HG02943 (cell line): Measurements from ENCODE around the gene PRLR.

Experiments
- ATAC-seq: cut with Tn5 transposase; IDR thresholded peaks from one replicate; pipeline ENCODE4 v1.9.1; 2021; ENCODE audit warnings: mild to moderate bottlenecking, low read depth, moderate library complexity; ENCODE audit not compliant: unreplicated experiment

Gene PRLR

GRCh38 chr5:35237580-35238376 is 7.5 kb upstream of the PRLR start:
- peak; percentile 90 for ATAC-seq

GRCh38 chr5:35236770-35237169 is 6.5 kb upstream of the PRLR start:
- ATAC-seq = no peak

GRCh38 chr5:35233601-35234000 is 3.3 kb upstream of the PRLR start:
- no peak for ATAC-seq

GRCh38 chr5:35233121-35233520 is 2.8 kb upstream of the PRLR start:
- ATAC-seq = no peak

- ATAC-seq = no peak
Observed at GRCh38 chr5:35232124-35232523, 1.8 kb upstream of the PRLR start.

- peak; percentile 60 for ATAC-seq
Observed at GRCh38 chr5:35229076-35230037, 930 bp downstream of the PRLR start.

GRCh38 chr5:35228310-35228709 is 2.0 kb downstream of the PRLR start:
- ATAC-seq = no peak

- ATAC-seq = no peak
Observed at GRCh38 chr5:35227720-35228119, 2.6 kb downstream of the PRLR start.

- ATAC-seq = no peak
Observed at GRCh38 chr5:35223787-35224395, 6.4 kb downstream of the PRLR start.

GRCh38 chr5:35220967-35221366 is 9.3 kb downstream of the PRLR start:
- no peak for ATAC-seq

GRCh38 chr5:35218981-35219380 is 11.3 kb downstream of the PRLR start:
- ATAC-seq = no peak

- ATAC-seq = no peak
Observed at GRCh38 chr5:35214051-35214450, 16.2 kb downstream of the PRLR start.

- ATAC-seq = no peak
Observed at GRCh38 chr5:35213608-35214007, 16.7 kb downstream of the PRLR start.

GRCh38 chr5:35212122-35212982 is 17.9 kb downstream of the PRLR start:
- ATAC-seq = peak; percentile 58

- ATAC-seq = no peak
Observed at GRCh38 chr5:35209862-35210261, 20.4 kb downstream of the PRLR start.

- no peak for ATAC-seq
Observed at GRCh38 chr5:35205606-35206005, 24.7 kb downstream of the PRLR start.

- no peak for ATAC-seq
Observed at GRCh38 chr5:35205186-35205585, 25.1 kb downstream of the PRLR start.

GRCh38 chr5:35203403-35203802 is 26.9 kb downstream of the PRLR start:
- ATAC-seq = no peak

- no peak for ATAC-seq
Observed at GRCh38 chr5:35202319-35203111, 27.8 kb downstream of the PRLR start.
